PC-3 (cell line): ENCODE data around the gene ASTN2. TPM values are rescaled to one million over a fixed set of nuclear protein-coding genes. Genes with fewer than 3 reads are reported as not detected.

Experiments used
- ATAC-seq: fragments of 200-7000 bp; cut with Tn5 transposase; 2 replicates; pipeline ENCODE4 v1.9.1; 2020; ENCODE audit warnings: mild to moderate bottlenecking, moderate library complexity
- BruUV-seq: library from RNA; stranded (reverse); fragments of 400-500 nt; replicated peaks from 2 replicates; lab custom pipeline; 2021; lab: Mats Ljungman, UMichigan
- CTCF ChIA-PET: fragments of 300-600 bp; sonication (Branson Sonifier 250); formaldehyde crosslinking; loops from one replicate; lab custom pipeline; 2022; ENCODE audit warnings: antibody characterized with exemption; lab: Charles Lee
- POLR2A ChIA-PET: fragments of 300-600 bp; sonication (Branson Sonifier 250); formaldehyde crosslinking; loops from one replicate; lab custom pipeline; 2022; ENCODE audit warnings: antibody characterized with exemption; ENCODE audit not compliant: unreplicated experiment; lab: Charles Lee
- DNase-seq: peaks from one replicate; pipeline ENCODE4 v3.0.0-alpha.2; 2015
- H2AFZ ChIP-seq: fragments of 300-600 bp; sonication (generic); 2 replicates; pipeline ENCODE4 v1.6.0; 2016; ENCODE audit warnings: antibody characterized with exemption, low read length
- H3F3A ChIP-seq: fragments of 300-600 bp; sonication (generic); one replicate; pipeline ENCODE4 v1.6.0; 2017; ENCODE audit warnings: antibody characterized with exemption, low read length, control low read depth, mild to moderate bottlenecking; ENCODE audit not compliant: unreplicated experiment
- H3K27ac ChIP-seq: fragments of 300-600 bp; sonication (generic); 2 replicates; pipeline ENCODE4 v1.5.1; 2016; ENCODE audit warnings: mild to moderate bottlenecking, low read length
- H3K27me3 ChIP-seq: fragments of 300-600 bp; sonication (generic); 2 replicates; pipeline ENCODE4 v1.6.1; 2016; ENCODE audit warnings: low read length, mixed read lengths
- H3K36me3 ChIP-seq: fragments of 300-600 bp; sonication (generic); 2 replicates; pipeline ENCODE4 v1.6.1; 2016; ENCODE audit warnings: low read depth, mixed run types, low read length, mixed read lengths
- H3K4me1 ChIP-seq: fragments of 300-600 bp; sonication (generic); 2 replicates; pipeline ENCODE4 v1.5.1; 2016; ENCODE audit warnings: low read length; ENCODE audit not compliant: insufficient read depth
- H3K4me2 ChIP-seq: fragments of 300-600 bp; sonication (generic); 2 replicates; pipeline ENCODE4 v1.6.0; 2016; ENCODE audit warnings: low read length
- H3K4me3 ChIP-seq: fragments of 300-600 bp; sonication (generic); 2 replicates; pipeline ENCODE4 v1.5.1; 2016; ENCODE audit warnings: mild to moderate bottlenecking, low read length, mixed read lengths
- H3K79me2 ChIP-seq: fragments of 300-600 bp; sonication (generic); 2 replicates; pipeline ENCODE4 v1.6.1; 2017; ENCODE audit warnings: low read length, mixed read lengths
- H3K9ac ChIP-seq: fragments of 300-600 bp; sonication (generic); 2 replicates; pipeline ENCODE4 v1.6.0; 2016; ENCODE audit warnings: mild to moderate bottlenecking, low read length
- H3K9me2 ChIP-seq: fragments of 300-600 bp; sonication (generic); replicated peaks from 2 replicates; pipeline ENCODE4 v1.6.1; 2016; ENCODE audit warnings: mixed run types, low read length, mixed read lengths
- H3K9me3 ChIP-seq: fragments of 300-600 bp; sonication (generic); 2 replicates; pipeline ENCODE4 v1.6.1; 2016; ENCODE audit warnings: low read length, mixed read lengths
- H4K20me1 ChIP-seq: fragments of 300-600 bp; sonication (generic); 2 replicates; pipeline ENCODE4 v1.6.1; 2016; ENCODE audit warnings: low read length, mixed read lengths
- CTCF ChIP-seq: fragments of 300-600 bp; sonication (generic); conservative IDR thresholded peaks from 2 replicates; pipeline ENCODE4 v1.5.1; 2017; ENCODE audit warnings: antibody characterized with exemption, low read depth, mild to moderate bottlenecking, low read length
- EZH2 ChIP-seq: fragments of 300-600 bp; sonication (generic); IDR thresholded peaks from one replicate; pipeline ENCODE4 v1.6.1; 2017; ENCODE audit warnings: antibody characterized with exemption, mild to moderate bottlenecking, low read length; ENCODE audit not compliant: unreplicated experiment
- EZH2phosphoT487 ChIP-seq: fragments of 300-600 bp; sonication (generic); IDR thresholded peaks from 2 replicates; pipeline ENCODE4 v1.6.1; 2018; ENCODE audit warnings: mild to moderate bottlenecking, antibody characterized with exemption, low read length, borderline replicate concordance
- intact Hi-C: fragments of 100-400 bp; cut with micrococcal nuclease; formaldehyde crosslinking; loops from 2 replicates; pipeline ENCODE4 v1.9.0; 2023
- total RNA-seq: library from RNA; depleted of rRNA; stranded (reverse); fragments of >200 nt; gene quantifications from 2 replicates; pipeline ENCODE4 v1.2.3, GENCODE V29; 2014

ASTN2 gene
- total RNA-seq, 1 experiment from 2014 or later: 3.5 TPM

- POLR2A ChIA-PET: no interaction called here
- CTCF ChIA-PET: no interaction called here
- no peak overlapping the region for H3K9ac ChIP-seq
- H3K27ac ChIP-seq: no peak overlapping the region
- no peak overlapping the region for H3K4me3 ChIP-seq
- TF ChIP-seq CTCF: no peak
- no peak for TF ChIP-seq EZH2phosphoT487
- no peak for TF ChIP-seq EZH2
- intact Hi-C loops: no loop called here
- no peak overlapping the region for H2AFZ ChIP-seq
- ATAC-seq (no peak), DNase-seq (no peak)
- no TSS peak for BruUV-seq
- no peaks in the 10 kb centered on the region for H3K9me2 ChIP-seq
- H3K9me3 ChIP-seq: no peaks in the 10 kb centered on the region
- H4K20me1 ChIP-seq: no peaks in the 10 kb centered on the region
- H3F3A ChIP-seq: no peaks in the 10 kb centered on the region
- H3K4me1 ChIP-seq: no peaks in the 10 kb centered on the region
- no peaks in the 10 kb centered on the region for H3K27me3 ChIP-seq
- H3K4me2 ChIP-seq: no peak overlapping the region
- H3K36me3 ChIP-seq: no peaks in the 10 kb centered on the region
- H3K79me2 ChIP-seq: no peaks in the 10 kb centered on the region
These were observed 59.9 kb downstream of the ASTN2 start for GRCh38 chr9:117354997-117355396.

GRCh38 chr9:117354244-117354847, 60.5 kb downstream of the ASTN2 start:
- Histone ChIP-seq H3K27ac (no peak overlapping the region), H3K36me3 (no peaks in the 10 kb centered on the region), H3K9me3 (no peaks in the 10 kb centered on the region), H3K9me2 (no peaks in the 10 kb centered on the region), H3K27me3 (no peaks in the 10 kb centered on the region), H3K9ac (no peak overlapping the region), H3K4me1 (no peaks in the 10 kb centered on the region), H3F3A (no peaks in the 10 kb centered on the region), H3K4me2 (no peak overlapping the region), H2AFZ (no peak overlapping the region), H3K4me3 (no peak overlapping the region), H3K79me2 (no peaks in the 10 kb centered on the region), H4K20me1 (no peaks in the 10 kb centered on the region)
- ChIA-PET POLR2A (no interaction called here), CTCF (no interaction called here)
- DNase-seq (no peak), ATAC-seq (no peak)
- no TSS peak for BruUV-seq
- intact Hi-C loops: no loop called here
- TF ChIP-seq EZH2 (no peak), EZH2phosphoT487 (no peak), CTCF (no peak)

- intact Hi-C loops: no loop called here
- no peaks in the 10 kb centered on the region for H3K36me3 ChIP-seq
- no peak overlapping the region for H3K27ac ChIP-seq
- no peaks in the 10 kb centered on the region for H3K4me1 ChIP-seq
- ATAC-seq (no peak), DNase-seq (no peak)
- no TSS peak for BruUV-seq
- no peaks in the 10 kb centered on the region for H3K9me2 ChIP-seq
- no peaks in the 10 kb centered on the region for H3K27me3 ChIP-seq
- no peak overlapping the region for H2AFZ ChIP-seq
- no peak for TF ChIP-seq EZH2phosphoT487
- TF ChIP-seq EZH2: no peak
- no peak for TF ChIP-seq CTCF
- H4K20me1 ChIP-seq: no peaks in the 10 kb centered on the region
- H3F3A ChIP-seq: no peaks in the 10 kb centered on the region
- POLR2A ChIA-PET: no interaction called here
- no peak overlapping the region for H3K4me2 ChIP-seq
- H3K4me3 ChIP-seq: no peak overlapping the region
- H3K9me3 ChIP-seq: no peaks in the 10 kb centered on the region
- H3K9ac ChIP-seq: no peak overlapping the region
- CTCF ChIA-PET: no interaction called here
- H3K79me2 ChIP-seq: no peaks in the 10 kb centered on the region
These were observed 69.8 kb downstream of the ASTN2 start for GRCh38 chr9:117344892-117345660.
